Measurements from ENCODE around the gene XPO6. TPM values are rescaled to one million over a fixed set of nuclear protein-coding genes. Genes with fewer than 3 reads are reported as not detected.
"Not testable (repeated sequence)": the region's sequence is repeated elsewhere in the genome, so short reads cannot be mapped to it uniquely, and the experiment has no call there.

Gene XPO6
- 100 to 1,000 TPM; 204 to 267 TPM for total RNA-seq

DNA sequence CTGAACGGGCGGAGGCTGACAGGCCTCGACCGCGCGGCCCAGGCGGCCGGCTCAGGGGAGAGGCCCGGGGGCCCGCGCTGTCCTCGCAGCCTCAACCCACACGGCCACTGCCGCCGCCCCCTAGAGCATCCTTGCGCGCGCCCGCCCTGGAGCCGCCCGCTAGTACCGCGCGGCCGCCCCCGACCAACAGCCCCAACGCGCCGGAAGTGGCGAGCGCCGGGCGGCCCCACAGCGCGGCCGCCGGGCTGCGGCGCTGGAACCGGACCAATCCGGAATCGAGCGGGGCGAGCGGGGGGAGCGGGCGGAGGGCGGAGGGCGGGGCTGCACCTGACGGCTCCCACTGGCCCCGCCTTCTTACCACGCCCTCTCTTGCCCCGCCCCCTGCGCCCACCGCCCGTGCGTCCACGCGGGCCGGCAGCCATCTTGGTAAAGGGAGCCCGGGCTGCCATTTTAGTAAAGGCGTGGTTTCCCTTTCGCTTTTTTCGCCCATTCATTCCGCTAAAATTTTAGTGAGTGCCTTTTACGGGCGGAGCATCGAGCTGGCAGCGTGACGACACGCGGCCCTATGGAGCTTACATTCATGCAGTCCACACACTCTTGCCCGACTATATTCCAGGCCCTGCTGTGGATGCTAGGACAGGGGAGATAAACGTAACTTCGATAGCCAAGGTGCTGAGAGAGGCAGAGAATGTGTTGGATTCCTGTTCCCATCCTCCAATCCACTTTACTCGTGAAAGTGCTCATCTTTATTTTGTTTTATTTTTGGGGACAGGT, at the start of gene XPO6:
Gene XPO6 (minus strand): TSS at position 208 of the 774 bp plus-strand sequence. CDS start 597 bp downstream, outside the sequence.
- CTCF ChIA-PET: interaction anchor here (0.9 to 5.9 kb wide), 7 partner anchors 10 to 73 kb away, joined by 3 to 58 read pairs (median 7); no protein-coding TSS in a partner anchor
- peaks cover 37% of the 10 kb centered on the region for H3K4me1 Mint-ChIP-seq

DNA sequence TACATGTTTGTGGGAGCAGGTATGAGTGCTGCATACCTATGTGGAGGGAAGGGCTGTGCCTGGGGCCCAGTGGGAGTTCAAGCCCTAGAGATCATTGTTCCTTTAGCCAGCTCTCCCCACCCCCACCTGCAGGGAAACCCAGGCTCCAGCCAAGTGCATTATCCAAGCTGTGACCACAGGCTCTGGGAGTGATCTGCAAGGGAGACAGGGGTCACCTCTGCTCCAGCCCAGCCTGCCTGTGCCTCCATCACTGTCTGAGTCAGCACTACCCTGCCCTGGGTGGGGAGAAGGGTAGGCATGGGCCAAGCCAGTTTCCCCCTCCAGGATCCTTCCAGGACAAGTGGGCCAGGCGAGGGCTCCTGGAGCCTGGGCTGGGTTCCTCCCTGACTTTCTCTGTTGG, 48.4 kb upstream of the XPO6 start:
- Mint-ChIP-seq H3K9me3 (ENCODE audit: low read depth) (no peaks in the 10 kb centered on the region), H3K4me3 (no peak overlapping the region), H3K27ac (no peak overlapping the region), H3K4me1 (peaks cover 22% of the 10 kb centered on the region), H3K36me3 (no peaks in the 10 kb centered on the region), H3K27me3 (peaks cover 34% of the 10 kb centered on the region)
- no peak for ATAC-seq
- CTCF ChIA-PET: no interaction called here
- DNase-seq: no peak

More for the DNA sequence above, at the start of gene XPO6:
- Mint-ChIP-seq H3K36me3 (peaks cover 33% of the 10 kb centered on the region), H3K9me3 (ENCODE audit: low read depth) (no peaks in the 10 kb centered on the region), H3K27me3 (no peaks in the 10 kb centered on the region), H3K27ac (peak within 1 kb of the TSS; percentile 94), H3K4me3 (peak within 1 kb of the TSS; percentile 93)
- DNase-seq: peak; percentile 98
- peak; percentile 82 for ATAC-seq

- Mint-ChIP-seq H3K9me3 (ENCODE audit: low read depth) (no peaks in the 10 kb centered on the region), H3K36me3 (no peaks in the 10 kb centered on the region), H3K4me3 (no peak overlapping the region), H3K27me3 (peaks cover 30% of the 10 kb centered on the region), H3K27ac (no peak overlapping the region), H3K4me1 (peaks cover 22% of the 10 kb centered on the region)
- DNase-seq: no peak
- ATAC-seq: no peak
- CTCF ChIA-PET: no interaction called here
These were observed 48.0 kb upstream of the XPO6 start for GRCh38 chr16:28259781-28260150.

GRCh38 chr16:28259091-28259780, 47.5 kb upstream of the XPO6 start:
- ATAC-seq (peak; percentile 47), DNase-seq (no peak)
- Mint-ChIP-seq H3K4me1 (peaks cover 22% of the 10 kb centered on the region), H3K4me3 (no peak overlapping the region), H3K27ac (no peak overlapping the region), H3K27me3 (peaks cover 26% of the 10 kb centered on the region), H3K9me3 (ENCODE audit: low read depth) (no peaks in the 10 kb centered on the region), H3K36me3 (no peaks in the 10 kb centered on the region)
- CTCF ChIA-PET: no interaction called here

DNA sequence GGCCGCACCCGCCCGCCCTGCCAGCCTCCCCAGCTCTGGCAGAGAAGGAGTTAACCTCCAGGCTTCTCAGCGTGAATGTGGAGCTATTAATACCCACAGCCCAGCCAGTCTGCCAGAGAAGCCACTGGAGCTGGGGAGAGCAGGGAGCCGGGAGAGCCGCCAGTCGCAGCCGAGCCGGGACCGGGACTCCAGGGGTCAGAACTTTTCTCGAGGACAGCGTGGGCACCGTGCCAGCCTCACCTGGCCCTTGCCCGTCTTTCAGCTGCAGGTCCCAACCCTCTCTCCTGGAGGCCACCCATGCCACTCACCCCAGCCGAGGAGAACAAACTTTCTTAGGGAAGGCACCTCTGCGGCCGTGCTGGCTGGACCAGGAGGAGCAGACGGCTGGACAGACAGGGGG, 46.8 kb upstream of the XPO6 start:
- DNase-seq (no peak), ATAC-seq (no peak)
- Mint-ChIP-seq H3K36me3 (no peaks in the 10 kb centered on the region), H3K4me3 (no peak overlapping the region), H3K4me1 (peaks cover 22% of the 10 kb centered on the region), H3K27ac (no peak overlapping the region), H3K27me3 (peaks cover 21% of the 10 kb centered on the region), H3K9me3 (ENCODE audit: low read depth) (no peaks in the 10 kb centered on the region)
- CTCF ChIA-PET: no interaction called here

GRCh38 chr16:28257256-28257655, 45.5 kb upstream of the XPO6 start:
- Mint-ChIP-seq H3K4me3 (no peak overlapping the region), H3K27me3 (peaks cover 16% of the 10 kb centered on the region), H3K9me3 (ENCODE audit: low read depth) (no peaks in the 10 kb centered on the region), H3K4me1 (peaks cover 10% of the 10 kb centered on the region), H3K36me3 (no peaks in the 10 kb centered on the region), H3K27ac (no peak overlapping the region)
- no peak for ATAC-seq
- no peak for DNase-seq
- CTCF ChIA-PET: no interaction called here

DNA sequence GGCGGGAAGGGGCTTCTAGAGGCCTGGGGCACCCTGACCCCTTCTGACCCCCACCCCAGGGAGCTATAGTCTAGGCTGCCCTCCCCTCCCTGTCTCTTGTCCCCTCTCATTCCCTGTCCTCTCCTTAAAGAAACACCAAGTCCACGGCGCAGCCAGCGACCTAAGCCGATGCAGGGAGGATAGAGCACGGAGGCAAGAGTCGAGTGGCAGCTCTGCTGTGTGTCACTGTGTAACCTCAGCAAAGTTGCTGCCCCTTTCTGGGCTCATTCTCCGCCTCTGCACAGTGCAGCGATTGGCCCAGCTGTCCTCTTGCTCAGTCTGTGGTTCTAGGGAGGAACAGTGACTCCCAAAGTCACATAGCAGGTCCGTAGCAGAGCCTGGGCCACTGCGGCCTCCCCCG, 44.1 kb upstream of the XPO6 start:
- CTCF ChIA-PET: interaction anchor here (0.8 kb wide), 1 partner anchor 22 kb away, joined by 4 read pairs; no protein-coding TSS in a partner anchor
- Mint-ChIP-seq H3K4me3 (no peak overlapping the region), H3K36me3 (no peaks in the 10 kb centered on the region), H3K27ac (no peak overlapping the region), H3K9me3 (ENCODE audit: low read depth) (no peaks in the 10 kb centered on the region), H3K27me3 (peaks cover 15% of the 10 kb centered on the region), H3K4me1 (peaks cover 9% of the 10 kb centered on the region)
- ATAC-seq (no peak), DNase-seq (no peak)

GRCh38 chr16:28254158-28254557, 42.4 kb upstream of the XPO6 start:
- CTCF ChIA-PET: no interaction called here
- ATAC-seq (no peak), DNase-seq (no peak)
- no peaks in the 10 kb centered on the region for H3K9me3 Mint-ChIP-seq (ENCODE audit: low read depth)
- H3K4me3 Mint-ChIP-seq: no peak overlapping the region
- H3K27me3 Mint-ChIP-seq: peaks cover 10% of the 10 kb centered on the region
- peaks cover under 1% of the 10 kb centered on the region for H3K4me1 Mint-ChIP-seq
- H3K36me3 Mint-ChIP-seq: no peaks in the 10 kb centered on the region
- H3K27ac Mint-ChIP-seq: no peak overlapping the region

DNA sequence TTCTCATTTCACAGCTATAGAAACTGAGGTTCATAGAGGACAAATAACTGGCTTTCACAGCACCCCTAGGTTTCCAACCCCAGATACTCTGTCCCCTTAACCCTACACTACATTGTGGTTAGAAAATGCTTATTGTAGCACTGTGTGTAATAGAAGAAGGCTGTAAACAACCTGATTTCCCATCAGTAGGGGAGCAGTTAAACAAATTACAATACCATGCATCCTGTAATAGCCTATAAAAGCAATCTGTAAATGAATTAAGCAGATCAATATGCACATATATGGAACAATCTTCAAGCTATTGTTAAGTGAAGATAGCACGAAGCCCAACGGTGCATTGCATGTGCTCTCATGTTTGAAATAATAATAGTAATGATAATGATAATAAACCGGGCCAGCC, 39.2 kb upstream of the XPO6 start:
- CTCF ChIA-PET: no interaction called here
- H3K36me3 Mint-ChIP-seq: no peaks in the 10 kb centered on the region
- H3K9me3 Mint-ChIP-seq (ENCODE audit: low read depth): no peaks in the 10 kb centered on the region
- no peaks in the 10 kb centered on the region for H3K4me1 Mint-ChIP-seq
- ATAC-seq (no peak), DNase-seq (no peak)
- no peak overlapping the region for H3K4me3 Mint-ChIP-seq
- peaks cover 10% of the 10 kb centered on the region for H3K27me3 Mint-ChIP-seq
- H3K27ac Mint-ChIP-seq: no peak overlapping the region

DNA sequence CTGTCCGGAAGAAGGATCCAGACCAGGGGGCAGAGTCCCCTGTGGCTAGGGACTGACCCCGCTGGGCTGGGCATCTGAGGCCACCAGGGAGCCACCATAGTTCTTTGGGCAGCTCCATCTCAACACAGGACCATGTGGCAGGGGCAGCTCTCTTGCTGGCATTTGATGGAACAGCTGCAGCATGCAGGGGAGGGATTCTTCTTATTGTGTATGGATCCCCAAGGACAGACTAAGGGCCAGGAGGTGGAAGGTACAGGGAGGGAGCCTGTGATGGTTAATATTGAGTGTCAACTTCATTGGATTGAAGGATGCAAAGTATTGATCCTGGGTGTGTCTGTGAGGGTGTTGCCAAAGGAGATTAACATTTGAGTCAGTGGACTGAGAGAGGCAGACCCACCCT, 37.7 kb upstream of the XPO6 start:
- H3K27me3 Mint-ChIP-seq: peaks cover 10% of the 10 kb centered on the region
- CTCF ChIA-PET, H3K4me3 Mint-ChIP-seq: not testable (repeated sequence)

DNA sequence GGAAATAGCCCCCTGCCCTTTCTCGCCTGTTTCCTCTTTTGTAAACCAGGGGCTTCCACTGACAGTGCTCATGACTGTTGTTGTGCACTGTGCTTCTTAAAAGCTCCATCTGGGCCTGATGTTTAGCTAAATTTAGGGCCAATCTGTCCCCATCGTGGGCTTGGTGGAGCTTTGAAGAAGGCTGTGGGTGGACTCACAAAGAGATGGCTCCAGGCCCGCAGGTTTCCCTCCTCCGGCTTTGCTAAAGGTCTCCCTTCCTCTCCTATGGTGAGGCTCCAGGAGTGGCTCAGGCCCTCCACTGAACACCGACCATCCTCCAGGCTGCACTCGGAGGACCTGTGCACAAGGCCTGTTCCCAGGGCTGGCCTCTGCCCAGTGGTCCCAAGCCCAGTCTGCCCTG, 30.2 kb upstream of the XPO6 start:
- no peaks in the 10 kb centered on the region for H3K36me3 Mint-ChIP-seq
- CTCF ChIA-PET: no interaction called here
- DNase-seq (no peak), ATAC-seq (no peak)
- H3K4me1 Mint-ChIP-seq: no peaks in the 10 kb centered on the region
- no peaks in the 10 kb centered on the region for H3K9me3 Mint-ChIP-seq (ENCODE audit: low read depth)
- no peak overlapping the region for H3K27ac Mint-ChIP-seq
- H3K27me3 Mint-ChIP-seq: no peaks in the 10 kb centered on the region
- no peak overlapping the region for H3K4me3 Mint-ChIP-seq

More for the DNA sequence above, 37.7 kb upstream of the XPO6 start:
- not testable (repeated sequence) for ATAC-seq; H3K27ac Mint-ChIP-seq; DNase-seq; H3K9me3 Mint-ChIP-seq (ENCODE audit: low read depth); H3K4me1 Mint-ChIP-seq; H3K36me3 Mint-ChIP-seq

- Mint-ChIP-seq H3K4me1 (no peaks in the 10 kb centered on the region), H3K27me3 (no peaks in the 10 kb centered on the region), H3K36me3 (no peaks in the 10 kb centered on the region), H3K9me3 (ENCODE audit: low read depth) (no peaks in the 10 kb centered on the region), H3K27ac (no peak overlapping the region), H3K4me3 (no peak overlapping the region)
- DNase-seq (no peak), ATAC-seq (no peak)
- CTCF ChIA-PET: interaction anchor here (1.3 to 1.8 kb wide), 2 partner anchors 20 to 40 kb away, joined by 5 to 7 read pairs; no protein-coding TSS in a partner anchor
These were observed 26.1 kb upstream of the XPO6 start for GRCh38 chr16:28237754-28238357.

GRCh38 chr16:28231763-28232162, 20.0 kb upstream of the XPO6 start:
- Mint-ChIP-seq H3K9me3 (ENCODE audit: low read depth) (no peaks in the 10 kb centered on the region), H3K4me3 (no peak overlapping the region), H3K27ac (no peak overlapping the region), H3K27me3 (no peaks in the 10 kb centered on the region), H3K36me3 (no peaks in the 10 kb centered on the region), H3K4me1 (no peaks in the 10 kb centered on the region)
- CTCF ChIA-PET: interaction anchor here (1.1 to 2.2 kb wide), 3 partner anchors 8 to 46 kb away, joined by 3 to 6 read pairs (median 3); no protein-coding TSS in a partner anchor
- no peak for ATAC-seq
- DNase-seq: no peak

Measured in activated CD8-positive, alpha-beta memory T cell treated with anti-CD3 and anti-CD28 coated beads, Interleukin-2, amount 10 ng/mL, durations not matched to agents 7 days and 5 days (primary cell).